Upper lobe of left lung (tissue), 6 donors: Measurements from ENCODE around the gene PRKAA2. TPM values are rescaled to one million over a fixed set of nuclear protein-coding genes. Genes with fewer than 3 reads are reported as not detected.

Source experiments
- ATAC-seq, 2 donors: fragments of 200-7000 bp; cut with Tn5 transposase; one replicate each; pipeline ENCODE4 v1.9.1; 2022; ENCODE audit warnings: mild to moderate bottlenecking in 2 of 2, moderate library complexity in 2 of 2; ENCODE audit not compliant: low FRiP score in 2 of 2
- DNase-seq, 2 donors: peaks; one replicate each; pipeline ENCODE4 v3.0.0-alpha.2; 2019 to 2020
- H3K27ac ChIP-seq, 4 donors: fragments of 200-600 bp; sonication (generic); one replicate each; pipeline ENCODE4 v1.5.1; 2016 to 2019
- H3K27me3 ChIP-seq, 4 donors: fragments of 200-600 bp; sonication (generic); one replicate each; pipeline ENCODE4 v1.5.1; 2017 to 2019
- H3K36me3 ChIP-seq, 4 donors: fragments of 200-600 bp; sonication (generic); one replicate each; pipeline ENCODE4 v1.5.1; 2016 to 2019
- H3K4me1 ChIP-seq, 4 donors: fragments of 200-600 bp; sonication (generic); one replicate each; pipeline ENCODE4 v1.5.1; 2018 to 2019
- H3K4me3 ChIP-seq, 4 donors: fragments of 200-600 bp; sonication (generic); one replicate each; pipeline ENCODE4 v1.5.1; 2017 to 2019; ENCODE audit warnings: mild to moderate bottlenecking in 2 of 4, moderate library complexity in 1 of 4
- H3K9me3 ChIP-seq, 4 donors: fragments of 200-600 bp; sonication (generic); one replicate each; pipeline ENCODE4 v1.5.1; 2018 to 2019
- EP300 ChIP-seq, 4 donors: sonication (generic); formaldehyde crosslinking; IDR thresholded peaks; one replicate each; pipeline ENCODE4 v1.5.1; 2017; ENCODE audit warnings: antibody characterized with exemption in 4 of 4, control low read depth in 2 of 4
- POLR2A ChIP-seq, 4 donors: fragments of 450-650 bp; IDR thresholded peaks; one replicate each; pipeline ENCODE4 v1.5.1; 2016 to 2017; ENCODE audit warnings: antibody characterized with exemption in 4 of 4, mild to moderate bottlenecking in 2 of 4
- POLR2AphosphoS5 ChIP-seq, 2 donors: sonication (generic); formaldehyde crosslinking; IDR thresholded peaks; one replicate each; pipeline ENCODE4 v1.5.1; 2017; ENCODE audit warnings: antibody characterized with exemption in 2 of 2
- WGBS, 2 donors: methylation state at CpG; one replicate each; pipeline ENCODE4 v1.1.5; 2017 to 2018; 5-methylcytosine and 5-hydroxymethylcytosine counted together
- total RNA-seq, 6 donors: library from RNA; depleted of rRNA in 4 of 6; stranded (reverse); fragments of >200 nt in 4 of 6; gene quantifications; one replicate each; pipeline versions ENCODE4 v1.1.0 to v1.2.1, GENCODE V29; 2016 to 2021
- TF ChIP-seq, protein P1 (sequence below), 6 experiments: fragments of 450-650 bp in 4 of 6; fragments of 200-600 bp in 2 of 6; sonication (generic) in 2 of 6; IDR thresholded peaks; one replicate each; pipeline ENCODE4 v1.5.1; 2016 to 2019; ENCODE audit warnings: antibody characterized with exemption in 6 of 6
- donor health status: DM: no; HTN: no; CAD: no; lungs with moderate emphysema.
- donor health status: DM: no; HTN: yes; CAD: no; lungs with severe emphysema.

The PRKAA2 gene
- total RNA-seq, 6 donors from 2014 or later, result 0.78 to 8.2 (median 1.6) TPM

DNA sequence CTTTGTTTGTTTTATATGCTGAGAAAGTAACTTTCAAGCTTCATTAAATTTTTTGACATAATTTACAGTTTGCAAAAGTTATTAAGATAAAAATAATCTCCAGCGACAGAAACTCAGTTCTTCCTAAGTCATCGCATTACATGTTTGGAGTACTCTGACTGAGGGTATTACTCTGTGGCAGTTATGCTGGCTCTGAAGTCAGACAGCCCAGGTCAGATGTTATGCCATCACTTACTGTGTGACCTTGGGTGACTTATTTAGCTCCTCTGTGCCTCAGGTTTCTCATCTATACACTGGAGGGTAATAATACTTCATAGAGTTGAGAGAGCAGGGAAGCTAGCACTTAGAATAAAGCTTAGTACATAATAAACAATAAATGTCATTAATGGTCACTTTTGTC lies 26.4 kb downstream of the PRKAA2 start:
- no peaks in the 10 kb centered on the region for H3K9me3 ChIP-seq
- no peaks in the 10 kb centered on the region for H3K4me1 ChIP-seq
- 89 to 92% methylated on average over 2 of the region's 2 CpGs for WGBS, 2 donors
- ATAC-seq (no peak), DNase-seq (no peak)
- H3K27me3 ChIP-seq, result no peaks in the 10 kb centered on the region
- no peak overlapping the region for H3K27ac ChIP-seq
- TF ChIP-seq POLR2A (IDR thresholded peaks at IDR 0.05) (no peak), EP300 (IDR thresholded peaks at IDR 0.05) (no peak), POLR2AphosphoS5 (IDR thresholded peaks at IDR 0.05) (no peak)
- TF ChIP-seq, protein P1, sequence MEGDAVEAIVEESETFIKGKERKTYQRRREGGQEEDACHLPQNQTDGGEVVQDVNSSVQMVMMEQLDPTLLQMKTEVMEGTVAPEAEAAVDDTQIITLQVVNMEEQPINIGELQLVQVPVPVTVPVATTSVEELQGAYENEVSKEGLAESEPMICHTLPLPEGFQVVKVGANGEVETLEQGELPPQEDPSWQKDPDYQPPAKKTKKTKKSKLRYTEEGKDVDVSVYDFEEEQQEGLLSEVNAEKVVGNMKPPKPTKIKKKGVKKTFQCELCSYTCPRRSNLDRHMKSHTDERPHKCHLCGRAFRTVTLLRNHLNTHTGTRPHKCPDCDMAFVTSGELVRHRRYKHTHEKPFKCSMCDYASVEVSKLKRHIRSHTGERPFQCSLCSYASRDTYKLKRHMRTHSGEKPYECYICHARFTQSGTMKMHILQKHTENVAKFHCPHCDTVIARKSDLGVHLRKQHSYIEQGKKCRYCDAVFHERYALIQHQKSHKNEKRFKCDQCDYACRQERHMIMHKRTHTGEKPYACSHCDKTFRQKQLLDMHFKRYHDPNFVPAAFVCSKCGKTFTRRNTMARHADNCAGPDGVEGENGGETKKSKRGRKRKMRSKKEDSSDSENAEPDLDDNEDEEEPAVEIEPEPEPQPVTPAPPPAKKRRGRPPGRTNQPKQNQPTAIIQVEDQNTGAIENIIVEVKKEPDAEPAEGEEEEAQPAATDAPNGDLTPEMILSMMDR (IDR thresholded peaks at IDR 0.05), result no peak
- no peak overlapping the region for H3K4me3 ChIP-seq
- no peaks in the 10 kb centered on the region for H3K36me3 ChIP-seq

- 43 to 85% methylated on average over 1 of the region's 1 CpG for WGBS, 2 donors
- Histone ChIP-seq H3K4me3 (no peak overlapping the region), H3K27ac (no peak overlapping the region), H3K9me3 (no peaks in the 10 kb centered on the region), H3K27me3 (no peaks in the 10 kb centered on the region), H3K36me3 (no peaks in the 10 kb centered on the region), H3K4me1 (no peaks in the 10 kb centered on the region)
- no peak for DNase-seq
- ATAC-seq, result no peak
- TF ChIP-seq, protein P1 (IDR thresholded peaks at IDR 0.05), result no peak
- TF ChIP-seq POLR2A (IDR thresholded peaks at IDR 0.05) (no peak), POLR2AphosphoS5 (IDR thresholded peaks at IDR 0.05) (no peak), EP300 (IDR thresholded peaks at IDR 0.05) (no peak)
Observed at GRCh38 chr1:56672579-56672978, 27.5 kb downstream of the PRKAA2 start.

- no peaks in the 10 kb centered on the region for H3K36me3 ChIP-seq
- H3K4me3 ChIP-seq, result no peak overlapping the region
- no peak overlapping the region for H3K27ac ChIP-seq
- DNase-seq, result no peak
- no peak for ATAC-seq
- H3K4me1 ChIP-seq, result no peaks in the 10 kb centered on the region
- no peaks in the 10 kb centered on the region for H3K9me3 ChIP-seq
- TF ChIP-seq, protein P1 (IDR thresholded peaks at IDR 0.05), result no peak
- TF ChIP-seq EP300 (IDR thresholded peaks at IDR 0.05) (no peak), POLR2AphosphoS5 (IDR thresholded peaks at IDR 0.05) (no peak), POLR2A (IDR thresholded peaks at IDR 0.05) (no peak)
- H3K27me3 ChIP-seq, result no peaks in the 10 kb centered on the region
Observed at GRCh38 chr1:56675763-56676162, 30.6 kb downstream of the PRKAA2 start.

DNA sequence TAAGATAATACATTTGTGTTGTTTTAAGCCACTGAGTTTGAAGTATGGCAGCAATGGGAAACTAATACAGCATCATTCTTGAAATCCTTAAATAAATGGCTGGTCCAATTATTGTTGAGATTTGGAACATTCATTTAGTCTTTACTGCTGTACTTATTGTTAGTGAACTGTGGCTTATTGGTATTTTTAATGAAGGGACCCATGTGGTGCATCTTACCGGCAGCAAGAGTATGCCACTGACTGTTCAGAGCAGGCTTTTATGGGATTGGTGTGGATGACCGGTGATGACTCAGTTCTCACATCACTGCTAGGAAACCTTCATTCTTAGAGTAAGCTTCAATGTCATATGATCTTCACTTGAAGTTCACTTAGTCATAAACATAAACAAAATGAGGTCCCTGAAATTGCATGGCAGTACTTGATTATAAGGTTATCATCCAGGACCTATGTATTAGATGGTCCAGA lies 31.5 kb downstream of the PRKAA2 start:
- Histone ChIP-seq H3K36me3 (no peaks in the 10 kb centered on the region), H3K4me3 (no peak overlapping the region), H3K9me3 (no peaks in the 10 kb centered on the region), H3K27ac (no peak overlapping the region), H3K27me3 (no peaks in the 10 kb centered on the region), H3K4me1 (no peaks in the 10 kb centered on the region)
- DNase-seq (no peak), ATAC-seq (no peak)
- TF ChIP-seq POLR2A (IDR thresholded peaks at IDR 0.05) (no peak), POLR2AphosphoS5 (IDR thresholded peaks at IDR 0.05) (no peak), EP300 (IDR thresholded peaks at IDR 0.05) (no peak)
- TF ChIP-seq, protein P1 (IDR thresholded peaks at IDR 0.05), result no peak
- 52 to 100% methylated on average over 1 to 2 of the region's 2 CpGs for WGBS, 2 donors

GRCh38 chr1:56683569-56683968 lies 38.5 kb downstream of the PRKAA2 start:
- no peak for TF ChIP-seq POLR2AphosphoS5 (IDR thresholded peaks at IDR 0.05)
- no peak for TF ChIP-seq EP300 (IDR thresholded peaks at IDR 0.05)
- TF ChIP-seq, protein P1 (IDR thresholded peaks at IDR 0.05), result no peak
- no peak for TF ChIP-seq POLR2A (IDR thresholded peaks at IDR 0.05)
- H3K27me3 ChIP-seq, result no peaks in the 10 kb centered on the region
- ATAC-seq, result no peak
- H3K27ac ChIP-seq, result no peak overlapping the region
- H3K4me1 ChIP-seq, result no peaks in the 10 kb centered on the region
- H3K4me3 ChIP-seq, result no peak overlapping the region
- no peaks in the 10 kb centered on the region for H3K36me3 ChIP-seq
- H3K9me3 ChIP-seq, result no peaks in the 10 kb centered on the region
- no peak for DNase-seq
